ENCODE measurements around the gene TUBB4B.

Gene TUBB4B

GRCh38 chr9:137270929-137271695 is 30.0 kb downstream of the TUBB4B start:
- DNase-seq (ENCODE audit: low read depth) = no peak

DNA sequence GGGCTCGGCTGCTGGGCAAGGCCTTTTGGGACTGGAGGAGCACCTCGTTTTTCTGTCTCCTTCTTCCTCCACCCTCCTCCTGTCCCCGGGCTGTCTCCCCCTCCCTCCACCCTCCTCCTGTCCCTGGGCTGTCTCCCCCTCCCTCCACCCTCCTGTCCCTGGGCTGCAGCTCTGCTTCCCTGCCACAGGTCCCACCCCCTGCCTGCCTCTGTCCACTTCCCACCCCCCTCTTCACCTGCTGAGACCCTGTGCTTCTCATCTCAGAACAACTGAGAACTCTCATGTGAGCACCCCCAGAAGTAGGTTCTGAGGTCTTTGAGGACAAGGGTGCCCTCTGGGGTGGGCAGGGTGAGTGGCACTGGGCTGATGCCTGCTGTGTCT is 30.6 kb downstream of the TUBB4B start:
- no peak for DNase-seq (ENCODE audit: low read depth)

DNA sequence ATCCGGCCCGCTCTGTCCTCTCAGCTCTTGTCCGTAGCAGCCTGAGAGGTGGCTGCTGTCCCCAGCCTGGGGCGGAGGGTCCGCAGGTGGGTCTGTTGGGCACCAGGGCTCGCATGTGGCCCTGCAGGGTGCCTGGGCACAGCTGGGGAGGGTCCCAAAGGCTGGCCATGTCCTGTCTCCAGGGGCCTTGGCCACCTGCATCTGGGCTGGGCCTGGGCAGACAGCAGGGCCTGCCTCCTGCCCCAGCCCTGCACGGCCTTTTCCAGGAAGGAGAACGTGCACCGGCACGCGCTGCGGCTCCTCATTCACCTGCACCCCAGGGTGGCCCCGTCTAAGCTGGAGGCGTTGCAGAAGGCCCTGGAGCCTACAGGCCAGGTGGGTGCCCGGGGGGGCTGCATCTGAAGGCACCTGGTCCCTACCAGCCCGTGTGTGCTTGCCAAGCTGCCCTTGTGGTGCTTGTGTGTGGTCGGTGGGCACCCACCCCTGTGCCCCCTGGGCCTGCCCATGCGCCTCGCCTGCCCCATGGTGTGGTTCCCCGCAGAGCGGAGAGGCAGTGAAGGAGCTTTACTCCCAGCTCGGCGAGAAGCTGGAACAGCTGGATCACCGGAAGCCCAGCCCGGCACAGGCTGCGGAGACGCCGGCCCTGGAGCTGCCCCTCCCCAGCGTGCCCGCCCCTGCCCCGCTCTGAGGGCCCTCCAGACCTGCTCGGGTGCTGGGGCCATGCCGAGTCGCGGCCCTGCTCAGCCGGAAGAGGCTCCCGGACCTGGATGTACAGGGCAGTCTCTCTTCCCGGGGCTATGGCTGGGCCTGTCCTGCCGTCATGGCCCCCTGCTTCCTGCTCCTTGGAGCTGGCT is 31.4 kb downstream of the TUBB4B start:
- DNase-seq (ENCODE audit: low read depth) = no peak

- DNase-seq (ENCODE audit: low read depth) = no peak
Observed at GRCh38 chr9:137273095-137273490, 32.0 kb downstream of the TUBB4B start.

- DNase-seq (ENCODE audit: low read depth) = no peak
Observed at GRCh38 chr9:137273611-137274320, 32.7 kb downstream of the TUBB4B start.

- no peak for DNase-seq (ENCODE audit: low read depth)
Observed at GRCh38 chr9:137275203-137275587, 34.1 kb downstream of the TUBB4B start.

GRCh38 chr9:137275588-137276472 is 34.7 kb downstream of the TUBB4B start:
- no peak for DNase-seq (ENCODE audit: low read depth)

- no peak for DNase-seq (ENCODE audit: low read depth)
Observed at GRCh38 chr9:137276473-137277328, 35.6 kb downstream of the TUBB4B start.

GRCh38 chr9:137277329-137278041 is 36.4 kb downstream of the TUBB4B start, which contains the start of gene TOR4A:
TOR4A (plus strand) TSS chr9:137277726; CDS start chr9:137278690, 964 bp downstream.
- DNase-seq (ENCODE audit: low read depth) = no peak

DNA sequence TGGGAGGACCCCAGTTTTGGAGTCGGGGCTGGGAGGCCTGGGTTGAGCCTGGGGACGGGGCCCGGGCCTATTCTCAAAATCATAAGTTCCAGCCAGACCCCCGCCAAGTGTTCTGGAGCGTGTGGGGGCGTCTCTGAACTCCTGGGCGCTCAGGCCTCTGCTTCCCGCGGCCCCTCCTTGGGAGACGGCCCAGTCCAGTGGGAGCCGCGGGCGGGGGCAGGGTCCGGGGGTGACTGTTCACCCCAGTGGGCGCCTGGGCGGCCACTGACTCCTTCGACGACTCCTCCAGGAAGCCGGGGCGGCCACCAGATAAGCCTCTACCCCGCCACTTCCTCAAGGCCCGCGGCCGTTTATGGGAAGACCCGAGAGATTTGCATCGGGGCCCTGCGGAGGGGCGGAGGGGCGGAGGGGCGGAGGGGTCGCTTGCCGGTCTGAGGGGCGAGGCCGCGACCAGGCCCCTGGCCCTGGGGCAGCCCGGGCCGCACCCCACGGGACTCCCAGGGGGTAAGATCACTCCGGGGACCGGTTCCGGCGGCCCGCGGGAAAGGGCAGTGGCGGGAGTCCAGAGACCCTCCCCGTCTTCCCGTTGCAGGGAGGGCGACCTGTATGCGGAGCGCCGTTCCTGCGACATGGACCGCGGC is 37.1 kb downstream of the TUBB4B start:
- DNase-seq (ENCODE audit: low read depth) = no peak

GRCh38 chr9:137278721-137279711 is 37.9 kb downstream of the TUBB4B start:
- no peak for DNase-seq (ENCODE audit: low read depth)

GRCh38 chr9:137279741-137280473 is 38.8 kb downstream of the TUBB4B start:
- DNase-seq (ENCODE audit: low read depth) = no peak

- DNase-seq (ENCODE audit: low read depth) = no peak
Observed at GRCh38 chr9:137280474-137281344, 39.6 kb downstream of the TUBB4B start.

DNA sequence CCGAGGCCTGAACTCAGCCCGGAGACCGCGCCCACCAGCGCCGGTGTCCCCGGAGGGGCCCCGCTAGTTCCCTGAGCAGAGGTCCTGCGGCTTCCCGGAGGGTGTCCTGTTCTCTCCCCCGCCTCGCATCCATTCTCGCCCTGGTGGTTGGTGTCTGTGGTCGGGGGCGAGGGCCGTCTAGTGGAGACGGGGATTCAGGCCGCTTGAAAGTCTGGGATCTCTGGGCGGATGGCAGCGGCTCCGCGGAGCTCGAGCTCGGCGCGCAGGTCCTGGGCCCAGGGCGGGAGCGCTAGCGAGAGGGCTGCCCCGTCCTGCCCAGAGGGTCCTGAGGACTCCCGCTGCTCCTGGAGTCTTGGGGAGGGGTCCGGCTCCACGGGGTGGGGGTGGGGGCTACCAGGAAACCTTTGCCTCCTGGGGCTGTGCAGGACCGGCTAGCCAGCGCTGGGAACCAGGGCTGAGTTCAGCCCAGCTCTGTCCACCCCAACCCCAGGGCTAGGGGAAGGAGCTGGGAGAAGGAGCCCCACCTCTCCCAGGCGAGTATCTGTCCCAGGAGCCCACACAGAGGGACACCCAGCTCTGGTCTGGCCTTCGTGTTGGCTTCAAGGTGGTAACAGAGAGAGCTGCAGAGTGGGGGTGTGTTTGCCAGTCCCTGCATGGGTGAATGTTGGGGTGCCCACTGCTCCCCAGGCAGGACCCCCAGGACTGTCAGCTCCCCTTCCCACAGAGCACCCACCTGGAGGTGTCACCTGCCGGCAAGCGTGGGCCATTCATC is 40.4 kb downstream of the TUBB4B start:
- DNase-seq (ENCODE audit: low read depth) = no peak

DNA sequence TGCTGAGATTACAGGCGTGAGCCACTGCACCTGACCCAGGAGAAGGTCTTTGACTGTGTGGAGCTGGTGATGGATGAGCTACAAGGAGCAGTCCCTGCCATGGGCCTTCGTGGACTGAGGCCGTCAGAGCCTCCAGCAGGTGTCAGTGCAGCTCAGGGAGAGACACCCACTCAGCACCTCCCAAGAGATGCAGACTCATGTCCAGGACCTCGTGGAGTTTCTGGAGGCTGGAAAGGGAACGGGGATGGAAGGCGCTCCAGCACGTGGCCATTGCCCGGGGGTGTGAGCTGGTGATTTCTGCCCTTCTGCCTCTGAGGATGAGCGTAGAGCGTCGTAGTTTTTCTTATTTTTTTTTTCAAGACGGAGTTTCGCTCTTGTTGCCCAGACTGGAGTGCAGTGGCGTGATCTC is 45.9 kb downstream of the TUBB4B start:
- DNase-seq (ENCODE audit: low read depth) = no peak

- DNase-seq (ENCODE audit: low read depth) = no peak
Observed at GRCh38 chr9:137293094-137293481, 52.0 kb downstream of the TUBB4B start.

Data from stimulated activated CD4-positive, alpha-beta T cell treated with anti-CD3 and anti-CD28 coated beads, Interleukin-2, amount 100 ng/mL, for 4 hours (primary cell).